Activated T-cell treated with anti-CD3 and anti-CD28 coated beads for 24 hours (primary cell): ENCODE measurements around the gene IL1RL2.
A peak's percentile ranks its signal among the peaks of the same experiment; 100 is the strongest.

Experiments used
- DNase-seq: peaks from one replicate; pipeline ENCODE4 v3.0.0-alpha.2; 2020; ENCODE audit warnings: low read depth

Gene IL1RL2

DNA sequence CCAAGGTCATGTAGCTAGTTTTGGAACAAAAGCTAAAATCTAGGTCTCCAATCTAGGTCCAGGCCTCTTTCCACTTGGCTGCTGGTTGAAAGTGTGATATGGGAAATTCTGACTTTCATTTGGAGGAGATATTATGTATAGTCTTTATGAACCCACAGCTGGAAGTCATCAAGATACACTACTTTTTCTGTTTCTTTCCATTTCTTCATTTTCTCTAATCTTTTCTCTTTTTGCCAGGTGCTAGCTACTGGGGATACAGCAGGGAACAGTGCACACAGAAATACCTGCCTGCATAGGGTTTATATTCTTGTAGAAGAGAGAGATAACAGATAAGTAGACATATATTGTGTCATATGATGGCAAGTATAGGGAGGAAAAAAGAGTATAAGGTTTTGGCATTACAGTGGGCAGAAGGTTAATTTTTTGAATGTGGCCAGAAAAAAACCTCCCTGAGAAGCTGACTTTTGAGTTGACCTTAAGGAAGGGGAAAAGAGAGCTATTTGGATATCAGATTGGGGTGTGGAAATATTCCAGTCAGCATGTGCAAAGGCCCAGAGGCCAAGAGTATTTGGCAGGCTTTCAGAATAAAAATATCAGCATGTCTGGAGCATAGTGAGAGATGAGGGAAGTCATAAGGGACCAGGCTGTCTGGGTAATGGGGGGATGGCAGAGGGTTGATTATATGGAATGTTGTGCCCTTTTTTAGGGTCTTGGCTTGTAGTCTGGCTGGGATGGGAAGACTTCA is 28.6 kb upstream of the IL1RL2 start:
- no peak for DNase-seq

DNA sequence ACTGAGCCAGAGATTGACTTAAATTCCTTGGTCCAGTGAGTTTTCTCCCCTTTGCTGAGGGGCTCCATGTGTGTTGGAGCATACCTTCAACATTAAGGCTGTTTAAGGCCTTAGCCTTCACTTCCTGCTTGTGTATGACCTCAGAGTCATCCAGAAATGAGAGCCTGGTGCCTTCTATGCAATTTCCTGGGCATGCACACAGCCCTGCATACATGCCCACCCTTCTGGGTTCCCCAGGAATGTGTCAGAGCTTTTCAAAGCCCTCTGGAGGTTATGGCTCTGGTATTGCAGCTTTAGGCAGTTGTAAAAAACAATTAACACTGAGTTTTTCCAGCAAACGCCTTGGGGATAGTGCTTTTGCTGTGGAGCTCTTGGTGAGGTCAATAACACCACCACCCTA is 27.5 kb upstream of the IL1RL2 start:
- DNase-seq, result no peak

DNA sequence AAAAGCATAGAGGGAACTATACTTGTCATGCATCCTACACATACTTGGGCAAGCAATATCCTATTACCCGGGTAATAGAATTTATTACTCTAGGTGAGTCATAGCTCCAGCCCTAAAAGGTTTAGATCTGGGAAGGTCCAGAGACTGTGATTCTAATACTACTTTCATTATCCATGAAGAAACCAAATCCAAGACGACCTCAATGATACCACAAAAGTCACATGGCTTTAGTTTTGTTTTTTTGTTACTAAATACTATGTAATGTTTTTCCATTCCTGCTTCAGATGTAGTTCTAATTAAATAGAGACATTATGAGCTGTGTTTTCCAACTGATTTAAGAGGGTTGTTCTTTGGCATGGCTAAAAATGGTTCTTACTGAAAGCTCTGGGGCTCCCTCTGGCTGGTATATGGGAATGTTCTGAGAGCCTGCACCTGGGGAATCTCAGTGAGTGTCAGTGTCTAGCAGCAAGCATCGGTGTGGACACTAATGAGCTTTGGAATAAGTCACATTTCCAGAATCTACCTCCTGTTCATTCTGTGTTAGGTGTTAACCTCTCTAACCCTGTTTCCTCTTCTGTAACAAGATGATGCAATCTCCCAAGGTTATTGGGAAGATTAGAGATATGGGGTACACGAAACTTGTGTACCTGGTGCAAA is 20.5 kb upstream of the IL1RL2 start:
- no peak for DNase-seq

DNA sequence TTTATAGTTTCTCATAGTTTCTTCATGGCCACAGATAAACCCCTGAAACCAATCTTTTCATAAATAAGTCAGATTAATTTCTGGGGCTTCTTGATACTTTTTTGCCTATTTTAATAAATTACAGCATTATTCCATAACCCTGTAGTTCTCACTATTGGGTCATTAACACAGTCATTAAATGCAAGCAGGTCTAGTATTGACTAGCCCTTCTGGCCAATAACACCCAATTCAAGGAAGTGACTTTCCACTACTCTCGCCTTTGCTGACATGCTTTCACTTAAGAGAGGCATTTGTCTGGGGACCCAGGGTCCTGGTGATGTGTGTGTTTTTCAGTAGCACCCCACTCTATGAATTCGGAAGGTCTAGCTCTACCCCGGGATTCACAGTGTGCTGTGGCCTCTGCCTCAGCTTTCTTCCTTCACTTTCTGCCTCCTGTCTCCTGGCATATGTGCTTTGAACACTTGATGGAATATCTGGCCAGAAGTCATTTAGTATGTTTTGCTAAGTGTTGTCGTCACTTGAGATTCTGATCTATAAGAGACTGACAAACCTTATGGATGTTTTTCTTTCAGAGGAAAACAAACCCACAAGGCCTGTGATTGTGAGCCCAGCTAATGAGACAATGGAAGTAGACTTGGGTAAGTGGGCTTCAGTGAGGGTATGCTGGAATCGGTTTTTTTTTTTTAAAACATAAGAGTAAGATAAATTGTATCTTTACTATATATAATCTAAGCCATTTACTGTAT is 18.6 kb upstream of the IL1RL2 start:
- DNase-seq, result no peak

DNA sequence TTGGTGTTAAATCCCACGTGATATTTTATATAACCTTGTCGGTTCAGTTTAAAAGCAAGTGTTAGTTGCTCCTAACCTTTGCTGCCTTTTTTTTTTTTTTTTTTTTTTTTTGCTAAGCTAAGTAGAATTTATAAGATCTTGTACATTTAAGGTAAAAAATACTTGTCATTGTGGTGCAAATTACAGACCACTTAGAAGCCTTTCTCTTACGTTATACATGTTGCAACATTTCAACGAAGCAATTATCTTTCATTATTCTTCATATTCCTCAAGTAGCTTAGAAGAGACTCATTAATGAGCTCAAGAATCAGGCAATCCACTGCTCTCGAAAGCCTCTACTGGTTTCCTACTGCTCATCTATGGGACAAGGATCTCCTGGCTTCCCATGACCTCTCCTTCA is 14.9 kb upstream of the IL1RL2 start:
- DNase-seq, result no peak

DNA sequence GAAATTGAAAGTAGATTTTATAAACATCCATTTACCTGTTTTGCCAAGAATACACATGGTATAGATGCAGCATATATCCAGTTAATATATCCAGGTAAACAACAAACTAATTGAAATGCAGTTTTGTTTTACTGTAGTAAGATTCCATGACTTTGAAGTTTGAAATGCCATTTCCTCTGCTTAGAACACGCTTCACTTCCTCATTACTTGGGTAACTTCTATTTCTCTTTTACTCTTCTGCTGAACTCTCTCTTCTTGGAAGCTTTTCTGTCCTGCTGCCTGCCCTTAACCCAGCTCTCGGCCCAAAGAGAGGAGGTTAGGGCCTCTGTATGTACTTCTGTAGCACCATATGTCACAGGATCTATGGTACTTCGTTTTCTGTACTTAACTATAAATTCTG is 14.1 kb upstream of the IL1RL2 start:
- no peak for DNase-seq

DNA sequence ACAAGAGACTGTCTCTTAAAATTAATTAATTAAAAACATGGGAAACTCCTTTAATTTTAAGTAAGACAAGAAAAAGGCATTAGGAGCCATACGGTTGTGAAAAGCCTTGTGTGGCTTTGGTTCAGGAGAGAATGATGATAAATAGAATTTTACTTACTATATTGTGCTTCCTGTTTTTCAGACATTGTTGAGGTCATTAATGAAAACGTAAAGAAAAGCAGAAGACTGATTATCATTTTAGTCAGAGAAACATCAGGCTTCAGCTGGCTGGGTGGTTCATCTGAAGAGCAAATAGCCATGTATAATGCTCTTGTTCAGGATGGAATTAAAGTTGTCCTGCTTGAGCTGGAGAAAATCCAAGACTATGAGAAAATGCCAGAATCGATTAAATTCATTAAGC is 10.7 kb upstream of the IL1RL2 start:
- DNase-seq, result no peak

DNA sequence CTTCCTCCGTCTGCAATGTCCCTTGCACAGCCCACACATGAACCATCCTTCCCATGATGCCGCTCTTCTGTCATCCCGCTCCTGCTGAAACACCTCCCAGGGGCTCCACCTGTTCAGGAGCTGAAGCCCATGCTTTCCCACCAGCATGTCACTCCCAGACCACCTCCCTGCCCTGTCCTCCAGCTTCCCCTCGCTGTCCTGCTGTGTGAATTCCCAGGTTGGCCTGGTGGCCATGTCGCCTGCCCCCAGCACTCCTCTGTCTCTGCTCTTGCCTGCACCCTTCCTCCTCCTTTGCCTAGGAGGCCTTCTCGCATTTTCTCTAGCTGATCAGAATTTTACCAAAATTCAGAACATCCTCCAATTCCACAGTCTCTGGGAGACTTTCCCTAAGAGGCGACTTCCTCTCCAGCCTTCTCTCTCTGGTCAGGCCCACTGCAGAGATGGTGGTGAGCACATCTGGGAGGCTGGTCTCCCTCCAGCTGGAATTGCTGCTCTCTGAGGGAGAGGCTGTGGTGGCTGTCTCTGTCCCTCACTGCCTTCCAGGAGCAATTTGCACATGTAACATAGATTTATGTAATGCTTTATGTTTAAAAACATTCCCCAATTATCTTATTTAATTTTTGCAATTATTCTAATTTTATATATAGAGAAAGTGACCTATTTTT is 8.9 kb upstream of the IL1RL2 start:
- DNase-seq, result no peak

DNA sequence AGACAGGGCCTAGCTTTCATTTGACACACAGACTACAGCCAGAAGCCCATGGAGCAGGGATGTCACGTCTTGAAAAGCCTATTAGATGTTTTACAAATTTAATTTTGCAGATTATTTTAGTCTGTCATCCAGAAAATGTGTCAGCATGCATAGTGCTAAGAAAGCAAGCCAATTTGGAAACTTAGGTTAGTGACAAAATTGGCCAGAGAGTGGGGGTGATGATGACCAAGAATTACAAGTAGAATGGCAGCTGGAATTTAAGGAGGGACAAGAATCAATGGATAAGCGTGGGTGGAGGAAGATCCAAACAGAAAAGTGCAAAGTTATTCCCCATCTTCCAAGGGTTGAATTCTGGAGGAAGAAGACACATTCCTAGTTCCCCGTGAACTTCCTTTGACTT is 7.8 kb upstream of the IL1RL2 start:
- DNase-seq, result no peak

DNA sequence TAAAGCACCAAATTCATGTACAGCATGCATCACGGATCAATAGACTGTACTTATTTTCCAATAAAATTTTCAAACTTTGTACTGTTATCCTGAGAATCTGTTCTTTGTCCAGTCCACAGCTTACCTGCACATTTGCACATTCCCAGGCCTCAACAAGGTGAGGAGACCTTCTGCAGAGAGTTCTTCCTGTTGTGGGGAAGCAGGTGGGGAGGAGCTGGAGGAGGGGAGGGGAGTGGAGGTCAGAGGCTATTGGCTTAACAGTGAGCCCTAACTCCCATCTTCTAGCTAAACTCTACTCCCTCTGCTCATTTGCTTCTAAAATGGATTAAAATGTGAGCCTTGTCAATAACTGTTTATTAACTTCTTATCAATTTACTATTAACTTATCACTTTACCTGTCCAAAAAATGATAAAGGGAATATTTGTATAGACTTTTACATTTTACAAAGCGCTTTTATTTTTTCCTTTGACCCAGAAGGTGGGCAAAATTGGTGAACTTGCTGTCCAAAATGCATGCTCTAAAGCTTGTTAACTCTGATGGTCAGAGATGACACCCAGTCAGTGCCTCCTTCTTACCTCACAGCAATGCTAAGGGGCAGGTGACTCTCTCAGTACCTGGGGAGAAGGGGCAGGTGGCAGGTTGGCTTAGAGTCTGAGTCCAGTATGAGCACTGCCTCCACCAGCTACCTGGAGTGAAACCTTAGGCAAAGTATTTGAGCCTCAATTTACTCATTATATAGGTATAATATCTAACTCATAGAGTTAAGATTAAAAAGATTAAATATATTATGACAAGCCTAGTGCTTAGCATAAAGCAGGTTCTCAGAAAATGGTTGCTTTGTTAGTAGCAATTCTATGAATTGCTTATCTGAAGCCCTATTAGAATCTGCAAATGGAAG is 6.8 kb upstream of the IL1RL2 start:
- DNase-seq, result no peak

DNA sequence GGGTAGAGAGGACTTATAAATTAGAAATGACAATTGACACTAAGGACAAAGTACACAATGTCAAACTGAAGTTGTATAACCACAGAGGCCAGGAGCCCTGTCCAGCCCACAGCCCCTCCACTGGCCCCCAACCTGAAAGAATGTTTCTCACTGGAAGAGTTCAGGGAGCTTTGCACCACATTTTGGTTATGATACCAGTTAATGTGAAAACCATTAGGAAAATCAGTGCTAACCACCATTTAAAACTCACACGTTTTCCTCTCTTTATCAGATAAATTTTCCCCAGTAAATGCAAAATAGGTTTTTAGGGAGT is 6.2 kb upstream of the IL1RL2 start:
- no peak for DNase-seq

DNA sequence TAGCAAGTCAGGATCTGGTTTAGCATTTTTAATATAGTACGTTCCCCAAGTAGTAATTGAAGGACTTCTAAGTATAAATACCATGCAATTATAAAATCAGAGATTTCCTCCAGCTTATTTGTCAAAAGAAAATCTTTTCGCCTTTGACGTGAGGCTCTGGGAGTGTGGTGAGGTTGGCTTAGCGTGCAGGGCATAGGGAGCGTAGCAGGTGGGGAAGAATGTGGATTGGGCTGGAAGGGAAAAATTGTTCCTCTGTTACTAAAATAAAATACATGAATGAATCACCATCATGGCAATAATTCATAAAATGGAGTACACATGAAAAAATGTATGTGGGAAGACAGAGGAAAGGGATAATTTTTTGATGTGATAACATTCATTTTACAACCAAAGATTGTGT is 5.4 kb upstream of the IL1RL2 start:
- DNase-seq, result no peak

DNA sequence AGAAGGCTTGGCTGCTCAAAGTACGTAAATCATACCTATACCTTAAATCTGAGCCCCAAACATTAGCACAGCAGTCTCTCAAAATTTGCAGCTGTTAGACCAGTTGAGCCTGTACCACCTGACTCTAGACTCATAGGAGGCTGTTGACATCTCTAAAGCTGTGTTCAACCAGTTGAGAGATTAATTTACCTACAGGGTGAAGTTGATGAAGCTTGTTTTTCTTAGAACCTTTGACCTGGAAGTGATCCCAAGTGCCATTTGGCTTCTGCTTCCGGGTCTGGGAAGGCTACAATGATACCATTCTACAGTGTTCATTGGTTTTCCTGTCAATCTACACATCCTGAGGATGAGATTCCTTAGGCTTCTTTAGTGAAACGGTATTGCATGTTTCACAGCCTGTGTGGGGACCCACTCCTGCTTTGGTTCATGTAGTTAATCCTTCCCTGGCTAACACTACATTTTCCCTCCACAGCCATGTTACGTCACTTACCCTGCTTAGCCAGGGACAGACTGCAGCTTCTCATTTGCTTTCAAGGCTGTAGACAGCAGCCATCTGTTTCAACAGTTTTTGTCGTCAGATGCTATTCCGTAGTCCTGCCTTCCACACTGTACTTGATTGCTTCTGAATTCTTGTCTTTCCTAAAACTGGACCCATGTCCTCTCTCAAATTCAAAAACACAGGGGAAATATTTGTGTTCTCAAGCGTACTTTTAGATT is 4.7 kb upstream of the IL1RL2 start:
- no peak for DNase-seq

DNA sequence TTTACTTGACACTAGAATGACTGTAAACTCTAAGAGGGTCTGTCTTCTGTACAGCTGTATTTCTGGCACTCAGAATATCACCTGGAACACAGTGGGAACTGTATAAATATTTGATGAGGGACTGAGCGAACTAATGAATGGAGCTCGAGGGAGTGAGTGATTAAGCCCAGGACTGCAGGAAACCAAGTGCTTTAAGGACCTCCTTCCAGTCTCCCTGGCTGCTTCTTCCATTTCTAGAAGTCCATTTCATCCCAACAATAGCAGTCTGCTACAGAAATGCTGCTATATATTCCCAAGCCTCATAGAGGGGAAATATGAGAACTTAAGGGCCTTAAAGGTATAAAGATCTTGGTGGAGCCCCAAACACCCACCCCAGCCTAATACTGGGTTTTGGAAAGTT is 2.8 kb upstream of the IL1RL2 start:
- DNase-seq, result no peak

DNA sequence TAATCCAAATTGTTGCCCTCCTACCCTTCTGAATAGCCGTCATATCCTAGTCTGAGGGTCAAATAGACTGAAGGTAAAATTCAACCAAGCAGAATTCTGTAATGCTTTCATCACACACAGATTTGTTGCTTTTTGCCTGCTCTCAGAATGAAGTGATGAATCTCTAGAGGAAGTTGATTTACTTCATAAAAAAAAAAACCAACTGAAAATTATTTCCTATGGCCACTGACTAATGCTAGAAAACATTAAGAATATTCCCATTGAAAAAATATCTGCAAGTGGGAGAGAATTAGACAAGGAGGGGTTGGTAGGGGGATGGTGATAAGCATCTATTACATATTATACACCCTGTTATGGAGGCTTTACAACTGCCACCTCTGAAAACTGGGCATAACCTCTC is 2.3 kb upstream of the IL1RL2 start:
- no peak for DNase-seq

DNA sequence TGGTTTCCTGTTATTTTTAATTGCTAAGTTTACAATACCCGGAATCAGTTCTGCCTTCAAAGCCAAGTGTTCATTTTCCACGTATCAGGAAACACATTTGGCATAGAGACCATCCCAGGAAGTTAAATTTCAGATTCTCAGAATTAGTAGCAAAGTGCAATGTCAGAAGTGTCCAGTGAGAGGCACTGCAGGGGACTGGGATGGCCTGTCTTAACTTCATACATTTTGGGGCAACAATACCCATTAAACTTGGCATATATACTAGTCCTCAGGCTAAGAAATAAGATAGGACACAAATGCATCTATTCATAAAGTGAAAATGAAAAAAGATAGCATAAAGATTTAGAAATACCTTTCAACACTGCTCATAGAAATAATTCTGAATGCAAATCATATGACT is 1.5 kb upstream of the IL1RL2 start:
- no peak for DNase-seq

DNA sequence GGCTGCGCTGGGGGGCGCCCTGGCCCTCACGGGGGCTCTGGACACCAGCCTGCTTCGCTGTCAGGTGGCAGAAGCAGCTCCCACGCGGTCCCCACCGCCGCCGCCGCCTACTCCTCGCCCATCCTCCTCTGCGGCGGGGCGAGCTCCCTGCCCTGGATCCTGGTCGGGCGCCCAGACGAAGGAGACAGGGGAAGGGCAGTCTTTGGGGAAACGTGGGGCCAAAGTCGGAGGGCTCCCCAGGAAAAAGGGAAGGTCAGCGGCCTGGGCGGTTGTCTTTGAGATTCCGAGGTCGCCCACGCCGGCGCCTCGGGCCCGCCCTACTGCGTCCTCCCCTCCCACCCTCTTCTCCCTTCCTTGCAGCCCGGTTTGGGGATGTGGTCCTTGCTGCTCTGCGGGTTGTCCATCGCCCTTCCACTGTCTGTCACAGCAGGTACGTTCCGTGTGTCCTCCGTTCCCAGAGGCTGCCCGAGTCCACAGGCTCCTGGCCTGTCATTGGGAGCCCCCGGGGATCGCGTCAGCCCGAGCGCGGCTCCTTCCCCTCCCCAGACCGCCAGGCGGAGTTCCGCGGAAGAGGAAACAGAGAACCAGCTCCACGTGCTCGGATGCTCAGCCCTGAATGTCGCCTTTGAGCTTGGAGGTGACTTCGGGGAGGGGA is 800 bp downstream of the IL1RL2 start:
- DNase-seq, result peak; percentile 44

DNA sequence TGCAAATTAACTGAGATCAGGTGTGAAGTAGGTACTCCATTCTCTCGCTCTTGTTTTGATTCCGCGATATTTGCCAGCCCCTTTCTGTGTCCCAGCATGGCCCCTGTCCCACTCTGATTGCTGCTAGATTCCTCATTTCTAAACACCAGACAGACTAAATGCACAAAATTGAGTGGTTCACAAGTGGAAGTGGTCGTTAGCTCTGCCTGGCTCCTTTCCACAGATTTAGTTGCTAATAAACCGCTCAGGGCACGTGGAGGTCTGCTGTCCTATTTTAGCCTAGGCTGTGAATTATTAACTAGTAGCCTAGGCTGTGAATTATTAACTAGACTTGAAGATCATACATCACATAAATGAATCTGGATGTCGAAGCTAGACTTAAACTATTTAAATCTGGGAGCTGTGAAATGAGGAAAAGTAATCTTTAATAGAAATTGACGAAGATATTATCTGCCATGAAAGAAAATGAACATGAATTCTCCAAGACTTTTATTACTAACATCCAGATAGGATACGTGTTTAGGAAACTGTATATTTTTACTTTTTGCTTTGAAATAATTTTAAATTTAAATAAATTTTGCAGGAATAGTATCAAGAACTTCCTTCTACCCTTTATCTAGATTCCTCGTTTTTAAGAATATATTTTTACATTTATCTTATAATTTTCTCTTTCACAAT is 3.7 kb downstream of the IL1RL2 start:
- DNase-seq, result no peak

DNA sequence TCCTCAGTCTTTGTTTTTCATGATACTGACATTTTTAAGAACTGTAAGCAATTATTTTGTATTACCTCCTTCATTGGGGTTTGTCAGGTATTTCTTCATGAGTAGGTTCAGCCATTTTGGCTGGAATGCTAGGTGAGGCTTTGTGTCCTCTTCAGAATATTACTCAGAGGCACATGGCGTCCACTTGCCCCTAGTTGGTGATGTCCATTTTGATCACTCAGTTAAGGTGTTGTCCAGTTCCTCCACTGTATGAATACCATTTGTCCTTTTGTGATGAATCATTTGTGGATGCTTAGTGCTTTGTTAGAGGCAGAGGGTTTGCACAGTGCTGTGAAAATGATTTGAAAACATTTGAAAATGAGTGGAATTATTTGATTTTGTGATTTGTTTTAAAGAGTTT is 4.7 kb downstream of the IL1RL2 start:
- DNase-seq, result no peak

DNA sequence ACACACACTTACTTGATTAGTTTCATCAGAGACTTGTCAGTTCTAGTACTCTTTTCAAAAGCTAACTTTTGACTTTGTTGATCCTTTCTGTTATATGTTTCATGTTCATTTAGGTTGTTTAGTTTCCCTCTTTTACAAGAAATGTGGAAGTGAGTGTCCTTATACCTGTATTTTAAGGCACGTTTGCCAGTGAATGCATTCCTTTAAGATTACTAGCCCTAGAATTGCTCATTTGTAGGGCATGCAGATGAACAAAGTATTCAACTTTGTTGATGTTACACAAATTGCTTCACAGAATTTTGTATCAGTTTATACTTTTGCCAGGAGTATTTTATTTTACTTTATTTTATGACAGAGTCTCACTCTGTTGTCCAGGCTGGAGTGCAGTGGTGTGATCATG is 6.3 kb downstream of the IL1RL2 start:
- no peak for DNase-seq
